ENCODE measurements around the gene SLC43A1.
A peak's percentile ranks its signal among the peaks of the same experiment; 100 is the strongest.

The SLC43A1 gene

GRCh38 chr11:57527056-57527631 lies 11.6 kb upstream of the SLC43A1 start:
- peak; percentile 82 for FAIRE-seq

GRCh38 chr11:57523419-57523818 lies 7.9 kb upstream of the SLC43A1 start:
- FAIRE-seq, result no peak

GRCh38 chr11:57521116-57521515 lies 5.6 kb upstream of the SLC43A1 start:
- FAIRE-seq, result no peak

GRCh38 chr11:57516061-57516443 lies 550 bp upstream of the SLC43A1 start:
- no peak for FAIRE-seq

- FAIRE-seq, result no peak
Observed at GRCh38 chr11:57514538-57515331, 767 bp downstream of the SLC43A1 start.

GRCh38 chr11:57513911-57514537 lies 1.5 kb downstream of the SLC43A1 start:
- no peak for FAIRE-seq

- no peak for FAIRE-seq
Observed at GRCh38 chr11:57513452-57513795, 2.1 kb downstream of the SLC43A1 start.

GRCh38 chr11:57512646-57513451 lies 2.7 kb downstream of the SLC43A1 start:
- FAIRE-seq, result no peak

GRCh38 chr11:57511741-57512430 lies 3.6 kb downstream of the SLC43A1 start:
- FAIRE-seq, result no peak

GRCh38 chr11:57508341-57509170 lies 6.9 kb downstream of the SLC43A1 start:
- no peak for FAIRE-seq

- no peak for FAIRE-seq
Observed at GRCh38 chr11:57506522-57506921, 9.0 kb downstream of the SLC43A1 start.

GRCh38 chr11:57504511-57504910 lies 11.0 kb downstream of the SLC43A1 start:
- FAIRE-seq, result no peak

- FAIRE-seq, result no peak
Observed at GRCh38 chr11:57502870-57503269, 12.6 kb downstream of the SLC43A1 start.

GRCh38 chr11:57502376-57502775 lies 13.1 kb downstream of the SLC43A1 start:
- FAIRE-seq, result no peak

- FAIRE-seq, result no peak
Observed at GRCh38 chr11:57501953-57502352, 13.5 kb downstream of the SLC43A1 start.

GRCh38 chr11:57500926-57501325 lies 14.6 kb downstream of the SLC43A1 start:
- no peak for FAIRE-seq

- no peak for FAIRE-seq
Observed at GRCh38 chr11:57500515-57500914, 15.0 kb downstream of the SLC43A1 start.

GRCh38 chr11:57499983-57500461 lies 15.5 kb downstream of the SLC43A1 start:
- no peak for FAIRE-seq

GRCh38 chr11:57499413-57499982 lies 16.0 kb downstream of the SLC43A1 start:
- peak; percentile 92 for FAIRE-seq

- no peak for FAIRE-seq
Observed at GRCh38 chr11:57498540-57498939, 17.0 kb downstream of the SLC43A1 start.
